GM19193 (cell line): Measurements from ENCODE around the gene VWA8.

Experiments used
- POLR2A ChIP-seq: IDR thresholded peaks from 4 replicates; pipeline ENCODE4 v1.6.1; 2011; ENCODE audit not compliant: insufficient read depth, insufficient read length; ENCODE audit errors: extremely low read depth

Gene VWA8

DNA sequence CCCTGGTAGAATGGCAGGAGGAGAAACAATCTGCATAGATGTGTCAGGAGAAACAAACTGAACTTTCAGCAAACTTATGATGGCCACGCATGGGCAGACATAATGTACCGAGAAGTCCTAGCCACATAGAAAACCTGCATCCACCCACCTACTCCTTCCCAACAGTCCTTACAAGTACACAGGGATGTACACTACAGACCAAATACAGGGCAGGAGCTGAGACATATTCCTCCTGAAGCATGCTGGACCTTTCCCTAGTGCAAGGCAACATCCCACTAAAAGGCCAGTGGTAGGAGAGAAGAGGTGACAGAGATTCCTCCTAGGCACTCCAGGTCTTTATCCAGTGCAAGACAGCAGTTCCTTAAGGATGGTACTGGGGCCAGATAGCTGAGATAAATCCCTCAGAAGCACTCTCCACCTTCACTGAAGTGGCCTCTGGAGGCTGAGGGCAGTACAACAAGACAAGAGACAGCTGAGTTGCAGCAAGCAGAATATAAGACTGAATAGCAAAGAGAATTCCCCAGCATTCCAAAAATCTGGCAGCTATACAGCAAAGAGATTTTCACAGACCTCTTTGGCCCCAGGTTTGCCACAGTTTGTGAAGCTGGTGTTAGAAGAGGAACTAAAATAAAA, 18.3 kb downstream of the VWA8 start:
- no peak for TF ChIP-seq POLR2A

DNA sequence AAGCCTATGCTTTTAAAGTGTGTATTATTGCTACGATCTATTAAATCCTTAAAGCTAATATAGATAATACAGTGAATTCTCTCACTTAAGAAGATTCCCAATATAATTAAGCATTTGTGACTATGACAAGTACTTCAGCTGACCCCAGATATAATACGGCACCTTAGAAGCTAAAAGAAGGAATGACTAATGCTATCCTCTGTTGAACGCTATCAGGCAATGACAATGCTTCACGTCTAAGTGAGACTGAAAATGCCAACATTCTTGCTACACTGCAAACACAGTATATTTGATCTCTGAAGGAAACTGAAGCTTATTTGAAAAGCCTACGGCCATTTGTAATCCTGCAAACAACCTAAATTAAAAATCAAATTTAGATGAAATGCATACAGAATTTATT, 19.7 kb downstream of the VWA8 start:
- TF ChIP-seq POLR2A: no peak

DNA sequence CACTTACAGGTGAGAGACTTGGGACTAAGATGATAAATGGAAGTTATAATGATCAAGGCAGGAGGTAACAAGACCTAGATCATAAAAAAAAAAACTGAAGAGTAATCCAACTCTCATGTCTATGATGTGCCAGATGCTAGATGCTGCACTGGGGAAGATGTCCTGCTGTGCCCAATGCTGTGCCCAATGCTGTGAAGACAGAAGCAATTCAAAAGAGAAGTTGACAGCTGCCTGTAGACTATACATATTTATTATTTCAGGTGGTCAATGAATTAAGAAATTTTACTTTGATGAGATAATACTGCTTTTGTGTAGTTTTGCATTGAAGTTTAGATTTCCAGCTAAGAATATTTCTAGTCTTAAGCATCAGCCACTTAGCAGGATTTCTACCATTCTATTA, 21.5 kb downstream of the VWA8 start:
- TF ChIP-seq POLR2A: no peak

DNA sequence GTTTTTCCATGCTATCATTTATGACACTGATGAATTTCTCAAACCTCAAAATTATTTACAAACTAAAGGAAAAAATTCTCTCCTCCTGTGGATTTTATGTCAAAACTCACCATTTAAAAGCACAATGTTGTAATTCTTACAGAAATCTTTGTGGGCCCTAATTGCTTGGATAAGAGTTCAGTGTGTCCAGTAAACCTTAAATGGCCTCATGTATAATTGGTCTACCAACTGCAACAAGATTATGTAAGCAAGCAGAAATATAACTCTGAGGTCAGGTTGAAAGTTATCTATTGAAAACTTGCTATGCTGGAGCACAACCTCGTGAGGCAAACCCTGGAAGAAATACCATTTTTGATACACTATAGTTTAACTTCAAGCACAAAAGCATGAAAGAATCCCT, 22.0 kb downstream of the VWA8 start:
- no peak for TF ChIP-seq POLR2A

DNA sequence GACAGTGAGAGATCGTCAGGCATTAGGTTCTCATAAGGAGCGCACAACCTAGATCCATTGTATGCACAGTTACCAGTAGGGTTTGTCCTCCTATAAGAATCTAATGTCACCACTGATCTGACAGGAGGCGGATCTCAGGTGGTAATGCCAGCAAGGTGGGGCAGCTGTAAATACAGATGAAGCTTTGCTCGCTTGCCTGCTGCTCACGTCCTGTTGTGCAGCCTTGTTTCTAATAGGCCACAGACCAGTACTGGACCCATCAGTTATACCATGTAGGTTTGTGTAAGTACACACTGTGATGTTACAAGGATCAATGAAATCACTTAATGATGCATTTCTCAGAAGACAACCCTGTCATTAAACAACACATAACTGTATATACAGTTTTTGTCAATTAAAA, 23.5 kb downstream of the VWA8 start:
- TF ChIP-seq POLR2A: no peak

DNA sequence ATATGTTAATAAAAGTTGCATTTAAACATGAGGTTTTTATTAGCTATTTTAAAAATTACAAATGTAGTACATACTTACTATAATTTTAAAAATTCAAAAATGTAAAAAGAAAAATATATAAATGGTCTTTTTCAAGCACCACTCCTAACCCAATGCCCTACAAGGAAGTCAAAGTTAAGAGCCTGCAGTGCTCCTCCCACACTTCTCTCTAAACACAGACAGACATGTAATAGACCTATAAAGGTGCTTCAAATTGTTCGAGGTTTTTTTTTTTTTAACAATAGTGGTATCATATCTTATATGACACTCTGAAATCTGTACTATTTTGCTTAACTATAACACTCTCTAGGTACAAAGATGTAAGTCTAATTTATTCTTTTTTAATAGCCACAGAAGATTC, 25.4 kb downstream of the VWA8 start:
- no peak for TF ChIP-seq POLR2A

DNA sequence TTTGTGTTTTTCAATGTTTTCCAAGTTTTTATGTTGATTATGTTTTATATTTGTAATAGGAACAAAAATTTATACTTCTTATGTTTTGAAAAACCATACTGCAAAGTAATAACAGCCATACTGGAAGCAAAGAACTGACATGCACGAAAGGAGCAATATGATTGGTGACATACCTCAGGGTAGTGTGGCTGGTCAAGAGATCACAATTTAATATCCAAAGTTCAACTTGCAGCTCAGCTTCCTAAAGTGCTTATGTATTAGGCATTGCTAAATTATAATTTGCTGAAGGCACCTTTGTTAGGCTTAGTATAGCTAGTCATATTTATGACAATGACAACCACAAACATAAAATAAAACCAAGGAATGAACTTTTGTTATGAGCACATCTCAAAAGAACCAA, 25.9 kb downstream of the VWA8 start:
- no peak for TF ChIP-seq POLR2A

DNA sequence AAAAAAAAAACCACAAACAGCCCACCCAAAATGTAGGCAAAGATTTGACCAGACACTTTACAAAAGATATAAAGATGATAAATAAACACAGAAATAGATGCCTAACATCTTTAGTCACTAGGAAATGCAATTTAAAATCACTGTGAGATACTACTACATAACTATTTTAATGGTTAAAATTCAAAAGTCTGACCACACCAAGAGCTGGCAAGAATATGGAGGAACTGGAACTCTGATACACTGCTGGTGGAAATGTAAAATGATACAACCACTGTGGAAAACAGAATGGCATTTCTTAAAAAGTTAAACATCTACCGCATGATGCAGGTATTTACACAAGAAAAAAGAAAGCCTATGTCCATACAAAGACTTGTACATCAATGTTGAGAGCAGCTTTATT, 26.8 kb downstream of the VWA8 start:
- TF ChIP-seq POLR2A: no peak

DNA sequence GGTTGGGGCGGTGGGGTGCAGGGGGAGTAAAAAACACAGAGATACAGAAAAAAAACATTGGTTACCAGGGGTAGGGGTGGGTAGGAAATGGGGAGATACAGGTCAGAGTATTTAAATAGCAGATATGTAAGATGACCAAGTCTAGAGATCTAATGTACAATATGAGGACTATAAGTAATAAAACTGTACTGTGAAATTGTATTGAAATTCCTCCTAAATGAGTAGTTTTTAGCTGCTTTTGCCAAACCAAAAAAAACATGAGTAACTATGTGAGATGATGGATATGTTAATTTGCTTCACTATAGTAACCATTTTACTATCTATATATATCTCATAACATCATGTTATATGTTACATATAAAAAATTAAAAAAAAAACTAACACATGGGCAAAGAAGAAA, 29.6 kb downstream of the VWA8 start:
- no peak for TF ChIP-seq POLR2A

DNA sequence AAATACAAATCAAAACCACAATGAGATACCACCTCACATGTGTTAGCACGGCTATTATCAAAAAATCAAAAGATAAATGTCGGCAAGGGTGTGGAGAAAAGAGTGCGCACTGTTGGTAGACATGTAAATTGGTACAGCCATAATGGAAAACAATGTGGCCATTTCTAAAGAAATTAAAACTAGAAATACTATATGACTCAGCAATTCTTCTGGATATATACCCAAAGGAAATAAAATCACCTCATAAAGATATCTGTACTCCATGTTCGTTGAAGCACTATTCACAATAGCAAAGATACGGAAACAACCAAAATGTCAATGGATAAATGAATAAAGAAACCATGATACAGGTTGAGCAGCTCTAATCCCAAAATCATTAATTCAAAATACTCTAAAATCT, 30.8 kb downstream of the VWA8 start:
- no peak for TF ChIP-seq POLR2A

DNA sequence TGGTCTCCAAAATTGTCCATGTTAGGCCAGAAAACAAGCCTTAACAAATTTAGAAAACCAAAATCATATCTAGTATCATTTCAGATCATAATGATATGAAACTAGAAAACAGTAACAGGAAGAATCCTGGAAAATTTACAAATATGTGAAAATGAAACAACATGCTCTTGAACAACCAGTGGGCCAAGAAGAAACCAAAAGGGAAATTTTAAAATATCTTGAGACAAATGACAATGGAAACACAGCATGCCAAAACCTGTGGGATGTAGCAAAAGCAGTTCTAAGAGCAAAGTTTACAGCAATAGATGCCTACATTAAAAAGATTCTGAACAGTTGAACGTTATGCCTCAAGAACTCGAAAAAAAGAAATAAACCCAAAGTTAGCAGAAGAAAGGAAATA, 32.6 kb downstream of the VWA8 start:
- TF ChIP-seq POLR2A: no peak

DNA sequence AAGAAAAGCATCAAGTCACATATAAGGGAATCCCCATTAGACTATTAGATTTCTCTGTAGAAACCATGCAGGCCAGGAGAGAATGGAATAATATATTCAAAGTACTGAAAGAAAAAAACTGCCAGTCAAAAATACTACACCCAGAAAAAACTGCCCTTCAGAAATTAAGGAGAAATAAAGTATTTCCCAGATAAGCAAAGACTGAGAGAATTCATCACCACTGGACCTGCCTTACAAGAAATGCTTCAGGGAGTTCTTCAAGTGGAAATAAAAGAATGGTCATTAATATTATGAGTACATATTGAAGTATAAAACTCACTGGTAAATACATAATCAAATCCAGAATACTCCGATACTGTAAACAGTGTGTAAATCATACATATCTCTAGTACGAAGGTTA, 35.9 kb downstream of the VWA8 start:
- TF ChIP-seq POLR2A: no peak

DNA sequence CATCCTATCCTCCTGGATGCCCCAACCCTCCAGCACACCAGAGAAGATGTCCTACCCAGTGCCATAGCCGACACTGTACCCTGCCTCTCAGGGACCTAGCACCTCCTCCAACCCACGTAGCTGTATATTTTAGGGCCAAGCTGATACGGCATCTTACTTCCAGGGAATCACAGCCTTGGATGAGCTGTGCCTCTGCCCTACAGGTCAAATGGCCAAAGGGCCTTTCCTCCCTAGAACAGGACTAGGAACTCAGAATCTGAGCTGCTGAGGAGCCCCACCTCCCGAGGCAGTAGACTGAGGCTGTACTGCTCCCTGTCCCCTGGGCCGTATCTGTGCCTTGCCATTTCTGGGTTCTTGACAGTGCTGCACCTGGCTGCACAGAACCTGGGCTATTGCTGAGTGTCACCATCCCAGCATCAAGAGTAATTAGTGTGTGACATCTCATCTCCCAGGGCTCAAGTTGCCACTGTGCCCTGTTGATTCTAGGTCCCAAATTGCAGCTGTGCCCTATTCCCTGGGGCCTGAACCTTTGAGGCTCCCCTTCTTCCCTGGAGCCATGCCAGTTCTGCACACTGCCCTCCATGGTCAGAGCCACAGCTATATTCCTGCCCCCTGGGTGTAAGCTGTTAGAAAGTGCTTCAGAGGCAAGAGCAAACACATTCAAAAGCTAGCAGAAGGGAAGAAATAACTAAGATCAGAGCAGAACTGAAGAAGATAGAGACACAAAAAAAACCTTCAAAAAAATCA, 41.0 kb downstream of the VWA8 start:
- TF ChIP-seq POLR2A: no peak

DNA sequence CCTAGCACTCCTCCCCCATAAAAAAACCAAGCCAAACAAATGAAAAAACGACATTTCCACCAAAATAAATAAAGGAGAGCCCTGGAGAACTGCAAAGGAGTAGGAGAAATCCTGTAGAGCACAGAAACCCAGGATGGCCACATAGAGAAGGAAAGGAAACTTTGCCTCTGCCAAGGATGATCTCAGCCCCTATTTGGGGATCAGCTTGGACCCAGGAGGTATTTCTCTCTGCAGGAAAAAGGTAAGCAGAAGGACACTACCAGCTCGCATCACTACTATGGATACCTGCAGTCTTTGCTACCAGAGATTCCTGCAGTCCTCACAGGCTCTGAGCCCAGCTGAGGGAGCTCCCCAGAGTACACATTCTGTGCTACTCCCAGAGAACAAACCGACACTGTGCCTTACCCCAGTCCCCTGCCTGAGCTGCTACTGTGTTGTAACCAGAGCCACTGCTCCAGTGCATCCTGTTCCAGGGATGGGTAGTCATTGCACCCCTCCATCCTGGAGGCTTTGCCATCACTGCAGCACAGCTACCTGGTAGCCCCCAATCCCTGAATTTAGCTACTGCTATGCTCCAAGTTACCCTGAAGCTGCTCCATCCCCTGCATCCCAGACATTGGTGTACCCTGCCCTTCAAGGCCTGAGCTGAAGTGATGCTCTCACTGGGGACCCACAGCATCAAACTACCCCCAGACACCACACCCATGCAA, 41.7 kb downstream of the VWA8 start:
- no peak for TF ChIP-seq POLR2A

DNA sequence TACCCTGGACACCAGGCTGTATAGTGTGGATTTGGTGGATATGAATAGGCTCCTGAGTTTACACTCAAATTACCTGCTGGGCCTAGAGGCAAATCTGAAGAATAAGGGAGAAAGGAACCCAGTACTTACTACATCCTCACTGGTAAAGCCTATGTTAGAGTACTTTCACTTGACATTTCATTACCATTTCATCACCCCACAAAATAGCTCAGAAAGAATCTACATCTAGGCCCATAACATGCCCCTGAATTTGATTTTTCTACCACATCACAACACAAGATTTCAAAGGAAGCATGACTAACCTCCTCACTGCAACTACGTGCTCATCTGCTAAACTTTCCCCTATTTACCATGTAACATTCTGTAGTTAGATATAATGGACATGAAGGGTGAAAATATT, 43.3 kb downstream of the VWA8 start:
- no peak for TF ChIP-seq POLR2A

DNA sequence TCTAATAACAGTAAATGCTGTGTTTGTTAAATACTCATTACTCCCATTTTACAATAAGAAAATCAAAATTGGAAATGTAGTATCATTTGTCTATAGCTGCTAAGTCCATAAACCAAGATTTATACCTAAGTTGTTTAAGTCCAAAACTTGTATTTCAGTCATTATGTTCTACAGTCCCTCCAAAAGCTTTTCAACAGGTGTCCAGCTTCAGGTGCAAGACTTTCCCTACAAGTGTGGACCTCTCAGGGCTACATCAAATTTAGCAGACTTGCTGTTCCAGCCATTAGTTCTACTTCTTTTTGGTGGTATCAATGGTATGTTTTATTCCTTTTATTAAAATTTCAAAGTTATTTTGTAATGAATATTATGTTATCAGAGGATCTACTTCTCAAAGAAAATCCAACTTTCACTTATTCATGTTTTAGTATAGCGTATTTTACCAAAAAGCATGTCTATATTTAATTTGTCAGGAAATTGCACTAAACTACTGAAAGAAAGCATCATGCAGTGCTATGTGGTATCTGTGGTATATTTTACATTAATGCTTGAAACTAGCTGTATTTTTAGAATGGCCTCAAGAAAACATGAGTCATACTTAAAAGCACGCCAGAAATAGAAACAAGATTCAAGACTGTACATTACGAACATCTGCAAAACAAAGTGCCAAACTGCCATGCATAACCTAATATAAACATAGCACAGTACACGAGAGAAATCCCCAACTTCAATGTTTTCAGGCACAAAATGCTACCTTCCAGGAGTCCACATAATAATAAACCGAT, 44.5 kb downstream of the VWA8 start:
- no peak for TF ChIP-seq POLR2A

DNA sequence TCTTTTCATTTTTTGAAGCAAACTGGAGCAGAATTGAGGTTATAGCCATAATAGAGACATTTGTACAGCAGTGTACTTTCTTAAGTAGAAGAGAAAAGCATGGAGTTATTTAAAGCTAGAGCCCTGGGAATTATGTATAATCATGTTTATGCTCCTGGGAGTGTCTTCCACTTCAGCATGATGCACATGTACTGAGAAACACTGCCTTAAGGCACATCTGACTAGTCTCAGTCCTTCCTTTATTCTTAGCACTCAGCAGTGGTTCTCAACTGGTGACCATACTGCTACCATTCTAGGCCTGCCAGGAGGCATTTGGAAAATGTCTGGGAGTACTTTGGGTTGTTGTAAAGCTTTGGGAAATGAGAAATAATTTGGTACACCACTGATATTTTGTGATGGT, 45.8 kb downstream of the VWA8 start:
- TF ChIP-seq POLR2A: no peak
